Suprapubic skin (tissue), 4 donors: ENCODE results near the gene SOX5. TPM values are rescaled to one million over a fixed set of nuclear protein-coding genes. Genes with fewer than 3 reads are reported as not detected.

Source experiments
- DNase-seq, 2 donors: peaks; one replicate each; pipeline ENCODE4 v3.0.0-alpha.2; 2019; ENCODE audit warnings: low spot score in 2 of 2
- H3K27ac ChIP-seq: fragments of 200-600 bp; sonication (generic); one replicate; pipeline ENCODE4 v1.5.1; 2019
- H3K27me3 ChIP-seq: fragments of 200-600 bp; sonication (generic); one replicate; pipeline ENCODE4 v1.5.1; 2019
- H3K36me3 ChIP-seq: fragments of 200-600 bp; sonication (generic); one replicate; pipeline ENCODE4 v1.5.1; 2019
- H3K4me1 ChIP-seq: fragments of 200-600 bp; sonication (generic); one replicate; pipeline ENCODE4 v1.5.1; 2019
- H3K4me3 ChIP-seq: fragments of 200-600 bp; sonication (generic); one replicate; pipeline ENCODE4 v1.5.1; 2019; ENCODE audit warnings: mild to moderate bottlenecking
- H3K9me3 ChIP-seq: fragments of 200-600 bp; sonication (generic); one replicate; pipeline ENCODE4 v1.5.1; 2019
- EP300 ChIP-seq: sonication (generic); formaldehyde crosslinking; IDR thresholded peaks from one replicate; pipeline ENCODE4 v1.6.1; 2017; ENCODE audit warnings: antibody characterized with exemption
- POLR2A ChIP-seq, 2 donors: fragments of 450-650 bp; IDR thresholded peaks; one replicate each; pipeline ENCODE4 v1.6.1; 2017; ENCODE audit warnings: antibody characterized with exemption in 2 of 2, mild to moderate bottlenecking in 2 of 2, moderate library complexity in 2 of 2
- POLR2AphosphoS5 ChIP-seq, 3 donors: sonication (generic); formaldehyde crosslinking; IDR thresholded peaks; one replicate each; pipeline ENCODE4 v1.6.1; 2017; ENCODE audit warnings: antibody characterized with exemption in 3 of 3
- WGBS: methylation state at CpG from one replicate; pipeline ENCODE4 v1.1.5; 2018; 5-methylcytosine and 5-hydroxymethylcytosine counted together
- total RNA-seq, 4 donors: library from RNA; depleted of rRNA; stranded (reverse); fragments of >200 nt; gene quantifications; one replicate each; pipeline ENCODE4 v1.1.0, GENCODE V29; 2016
- TF ChIP-seq, protein P1 (sequence below), 2 donors: fragments of 200-600 bp in 1 of 2; fragments of 450-650 bp in 1 of 2; sonication (generic) in 1 of 2; IDR thresholded peaks; one replicate each; pipeline ENCODE4 v1.5.1; 2016 to 2019; ENCODE audit warnings: antibody characterized with exemption in 2 of 2, mild to moderate bottlenecking in 1 of 2, moderate library complexity in 1 of 2

The SOX5 gene
- total RNA-seq, 4 donors from 2014 or later = 19.0 to 110 (median 23.2) TPM

GRCh38 chr12:23535441-23535840 lies 414.0 kb downstream of the SOX5 start:
- no peaks in the 10 kb centered on the region for H3K9me3 ChIP-seq
- TF ChIP-seq POLR2A (IDR thresholded peaks at IDR 0.05) (no peak), POLR2AphosphoS5 (IDR thresholded peaks at IDR 0.05) (no peak), EP300 (no peak)
- TF ChIP-seq, protein P1, sequence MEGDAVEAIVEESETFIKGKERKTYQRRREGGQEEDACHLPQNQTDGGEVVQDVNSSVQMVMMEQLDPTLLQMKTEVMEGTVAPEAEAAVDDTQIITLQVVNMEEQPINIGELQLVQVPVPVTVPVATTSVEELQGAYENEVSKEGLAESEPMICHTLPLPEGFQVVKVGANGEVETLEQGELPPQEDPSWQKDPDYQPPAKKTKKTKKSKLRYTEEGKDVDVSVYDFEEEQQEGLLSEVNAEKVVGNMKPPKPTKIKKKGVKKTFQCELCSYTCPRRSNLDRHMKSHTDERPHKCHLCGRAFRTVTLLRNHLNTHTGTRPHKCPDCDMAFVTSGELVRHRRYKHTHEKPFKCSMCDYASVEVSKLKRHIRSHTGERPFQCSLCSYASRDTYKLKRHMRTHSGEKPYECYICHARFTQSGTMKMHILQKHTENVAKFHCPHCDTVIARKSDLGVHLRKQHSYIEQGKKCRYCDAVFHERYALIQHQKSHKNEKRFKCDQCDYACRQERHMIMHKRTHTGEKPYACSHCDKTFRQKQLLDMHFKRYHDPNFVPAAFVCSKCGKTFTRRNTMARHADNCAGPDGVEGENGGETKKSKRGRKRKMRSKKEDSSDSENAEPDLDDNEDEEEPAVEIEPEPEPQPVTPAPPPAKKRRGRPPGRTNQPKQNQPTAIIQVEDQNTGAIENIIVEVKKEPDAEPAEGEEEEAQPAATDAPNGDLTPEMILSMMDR (IDR thresholded peaks at IDR 0.05) = no peak
- no peak overlapping the region for H3K27ac ChIP-seq
- H3K4me3 ChIP-seq = no peak overlapping the region
- H3K4me1 ChIP-seq = no peaks in the 10 kb centered on the region
- peaks cover 2% of the 10 kb centered on the region for H3K36me3 ChIP-seq
- DNase-seq = no peak
- WGBS = 88% methylated on average over 1 of the region's 1 CpG
- H3K27me3 ChIP-seq = no peaks in the 10 kb centered on the region

GRCh38 chr12:23534196-23534595 lies 415.3 kb downstream of the SOX5 start:
- no peaks in the 10 kb centered on the region for H3K27me3 ChIP-seq
- H3K27ac ChIP-seq = no peak overlapping the region
- DNase-seq = no peak
- H3K36me3 ChIP-seq = peaks cover 2% of the 10 kb centered on the region
- H3K9me3 ChIP-seq = no peaks in the 10 kb centered on the region
- 75% methylated on average over 8 of the region's 8 CpGs for WGBS
- TF ChIP-seq, protein P1 (IDR thresholded peaks at IDR 0.05) = no peak
- TF ChIP-seq POLR2A (IDR thresholded peaks at IDR 0.05) (no peak), EP300 (no peak), POLR2AphosphoS5 (IDR thresholded peaks at IDR 0.05) (no peak)
- H3K4me1 ChIP-seq = no peaks in the 10 kb centered on the region
- no peak overlapping the region for H3K4me3 ChIP-seq

DNA sequence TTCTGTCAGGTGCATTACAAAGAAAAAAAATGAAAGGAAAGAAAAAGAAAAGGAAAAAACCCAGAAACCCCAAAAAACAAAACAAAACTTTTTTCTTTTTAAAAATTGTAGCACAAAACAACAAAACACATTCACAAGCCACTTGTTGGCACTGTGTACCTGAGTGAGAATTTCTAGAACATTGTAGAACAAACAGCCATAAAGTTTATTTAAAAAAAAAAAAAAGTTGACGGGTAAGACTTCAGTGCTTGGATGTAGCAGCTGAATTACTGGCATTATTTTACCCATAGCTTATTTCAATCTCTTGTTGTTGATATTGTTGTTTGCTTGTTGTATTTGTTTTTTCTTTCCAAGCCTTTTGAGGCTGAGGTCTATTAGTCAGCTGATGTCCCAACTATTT lies 415.8 kb downstream of the SOX5 start:
- no peaks in the 10 kb centered on the region for H3K4me1 ChIP-seq
- TF ChIP-seq EP300 = no peak
- no peak for TF ChIP-seq POLR2A (IDR thresholded peaks at IDR 0.05)
- TF ChIP-seq, protein P1 (IDR thresholded peaks at IDR 0.05) = no peak
- TF ChIP-seq POLR2AphosphoS5 (IDR thresholded peaks at IDR 0.05) = no peak
- H3K36me3 ChIP-seq = peaks cover 2% of the 10 kb centered on the region
- H3K4me3 ChIP-seq = no peak overlapping the region
- H3K9me3 ChIP-seq = no peaks in the 10 kb centered on the region
- no peak overlapping the region for H3K27ac ChIP-seq
- DNase-seq = no peak
- WGBS = 92% methylated on average over 1 of the region's 1 CpG
- no peaks in the 10 kb centered on the region for H3K27me3 ChIP-seq

DNA sequence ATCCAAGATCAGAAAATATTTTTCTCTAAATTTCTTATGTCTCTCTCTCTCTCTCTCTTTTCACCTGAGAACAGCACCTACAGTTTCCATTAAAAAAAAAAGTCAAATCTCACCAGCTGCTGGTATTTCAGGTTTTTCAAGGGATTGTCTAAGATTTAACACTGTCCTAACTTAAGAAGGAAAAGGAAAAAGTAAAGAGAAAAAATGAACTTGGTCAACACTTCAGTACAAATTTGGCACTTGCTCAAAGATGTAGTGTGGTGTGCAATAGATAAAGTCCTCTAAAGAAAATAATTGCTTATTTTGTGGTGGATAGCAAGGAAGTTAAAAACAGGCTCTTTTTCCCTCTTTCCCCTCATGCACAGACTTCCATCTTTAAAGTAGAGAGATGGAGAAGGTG lies 416.2 kb downstream of the SOX5 start:
- Histone ChIP-seq H3K4me3 (no peak overlapping the region), H3K4me1 (no peaks in the 10 kb centered on the region), H3K36me3 (peaks cover 2% of the 10 kb centered on the region), H3K9me3 (no peaks in the 10 kb centered on the region), H3K27ac (no peak overlapping the region), H3K27me3 (no peaks in the 10 kb centered on the region)
- TF ChIP-seq, protein P1 (IDR thresholded peaks at IDR 0.05) = no peak
- TF ChIP-seq POLR2AphosphoS5 (IDR thresholded peaks at IDR 0.05) (no peak), EP300 (no peak), POLR2A (IDR thresholded peaks at IDR 0.05) (no peak)
- DNase-seq = no peak

DNA sequence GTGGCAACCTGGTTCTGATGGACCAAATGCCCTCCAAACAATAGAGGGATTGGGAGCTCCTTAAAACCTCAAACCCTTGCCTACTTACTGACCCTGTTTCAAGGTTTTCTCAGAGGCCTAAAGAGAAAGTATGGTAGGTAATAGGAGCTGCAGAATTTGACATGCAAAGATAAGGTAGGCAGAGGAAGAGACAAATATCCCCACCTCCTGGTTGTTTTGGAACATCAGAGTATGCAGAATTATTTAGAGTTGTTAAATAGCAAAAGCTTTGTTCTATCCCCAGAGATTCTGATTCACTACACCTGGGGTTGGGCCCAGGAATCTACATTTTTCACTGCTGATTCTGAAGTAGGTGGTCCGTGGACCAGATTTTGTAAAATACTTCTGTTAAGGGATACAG lies 421.2 kb downstream of the SOX5 start:
- TF ChIP-seq, protein P1 (IDR thresholded peaks at IDR 0.05) = no peak
- TF ChIP-seq EP300 = no peak
- TF ChIP-seq POLR2A (IDR thresholded peaks at IDR 0.05) = no peak
- no peak for TF ChIP-seq POLR2AphosphoS5 (IDR thresholded peaks at IDR 0.05)
- peaks cover 3% of the 10 kb centered on the region for H3K9me3 ChIP-seq
- no peaks in the 10 kb centered on the region for H3K4me1 ChIP-seq
- H3K27me3 ChIP-seq = no peaks in the 10 kb centered on the region
- no peak overlapping the region for H3K27ac ChIP-seq
- no peaks in the 10 kb centered on the region for H3K36me3 ChIP-seq
- no peak for DNase-seq
- H3K4me3 ChIP-seq = no peak overlapping the region
- 96% methylated on average over 1 of the region's 1 CpG for WGBS
